GM12878 (cell line): ENCODE results near the gene NOL3. TPM values are rescaled to one million over a fixed set of nuclear protein-coding genes. Genes with fewer than 3 reads are reported as not detected.

ENCODE experiments used
- ATAC-seq: fragments of 200-7000 bp; cut with Tn5 transposase; 3 replicates; pipeline ENCODE4 v1.9.1; 2020; ENCODE audit warnings: mild to moderate bottlenecking, moderate library complexity
- BruUV-seq: library from RNA; stranded (reverse); fragments of 400-500 nt; replicated peaks from 2 replicates; lab custom pipeline; 2021; lab: Mats Ljungman, UMichigan
- CTCF ChIA-PET: fragments of 300-600 bp; sonication (Branson Sonifier 250); formaldehyde crosslinking; extraction: SDS; loops from one replicate; lab custom pipeline; 2021; ENCODE audit warnings: inconsistent platforms; lab: Yijun Ruan, JAX
- POLR2A ChIA-PET: fragments of 350-600 bp; formaldehyde crosslinking; extraction: SDS; loops from one replicate; lab custom pipeline; 2021; ENCODE audit warnings: inconsistent platforms; lab: Charles Lee
- RAD21 ChIA-PET: fragments of 300-600 bp; sonication (Branson Sonifier 250); formaldehyde crosslinking; loops from one replicate; lab custom pipeline; 2023; ENCODE audit warnings: antibody characterized with exemption; ENCODE audit not compliant: unreplicated experiment; lab: Charles Lee
- SMC1A ChIA-PET: fragments of 300-600 bp; sonication (Branson Sonifier 250); formaldehyde crosslinking; loops from one replicate; lab custom pipeline; 2023; ENCODE audit not compliant: unreplicated experiment, uncharacterized antibody; lab: Charles Lee
- DNase-seq: peaks from one replicate; pipeline ENCODE4 v3.0.0-alpha.2; 2011; ENCODE audit warnings: low read depth, low spot score
- FAIRE-seq: peaks from 3 replicates; lab custom pipeline; 2011; peaks lifted over from hg19 to GRCh38; lab: Jason Lieb, UNC
- H2AFZ ChIP-seq: 2 replicates; pipeline ENCODE4 v1.6.0; 2011; ENCODE audit warnings: low read depth, low read length, control low read depth; ENCODE audit not compliant: control insufficient read depth
- H3K27ac ChIP-seq: 2 replicates; pipeline ENCODE4 v1.5.1; 2011; ENCODE audit warnings: control low read depth; ENCODE audit not compliant: control insufficient read depth, insufficient read depth
- H3K27me3 ChIP-seq, 2 experiments: replicated peaks in 1 of 2; 2 replicates each; pipeline versions ENCODE4 v1.6.0 to v1.6.1; 2011; ENCODE audit warnings: low read length in 1 of 2; ENCODE audit not compliant: control insufficient read depth in 2 of 2, insufficient read depth in 2 of 2
- H3K36me3 ChIP-seq, 2 experiments: 2 replicates each; pipeline ENCODE4 v1.5.1; 2011; ENCODE audit warnings: low read length in 1 of 2; ENCODE audit not compliant: control insufficient read depth in 2 of 2, insufficient read depth in 2 of 2
- H3K4me1 ChIP-seq: 2 replicates; pipeline ENCODE4 v1.6.1; 2011; ENCODE audit warnings: mild to moderate bottlenecking, low read length, moderate library complexity, mixed read lengths; ENCODE audit not compliant: control insufficient read depth, insufficient read depth
- H3K4me2 ChIP-seq: 2 replicates; pipeline ENCODE4 v1.6.0; 2011; ENCODE audit warnings: control low read depth; ENCODE audit not compliant: control insufficient read depth, insufficient read depth
- H3K4me3 ChIP-seq: fragments of 200-600 bp; sonication (generic); 2 replicates; pipeline ENCODE4 v1.5.1; 2016
- H3K79me2 ChIP-seq: 2 replicates; pipeline ENCODE4 v1.6.0; 2011; ENCODE audit warnings: low read length; ENCODE audit not compliant: control insufficient read depth, insufficient read depth
- H3K9ac ChIP-seq: 2 replicates; pipeline ENCODE4 v1.8.0; 2011; ENCODE audit warnings: low read length, control low read depth, mixed read lengths; ENCODE audit not compliant: control insufficient read depth, insufficient read depth
- H3K9me3 ChIP-seq: replicated peaks from 3 replicates; pipeline ENCODE4 v1.5.1; 2011; ENCODE audit warnings: mild to moderate bottlenecking, low read length; ENCODE audit not compliant: control insufficient read depth, insufficient read depth
- H4K20me1 ChIP-seq: 2 replicates; pipeline ENCODE4 v1.6.0; 2011; ENCODE audit not compliant: control insufficient read depth, insufficient read depth
- BMI1 ChIP-seq: fragments of 450-650 bp; IDR thresholded peaks from 2 replicates; pipeline ENCODE4 v1.6.1; 2016; ENCODE audit warnings: mild to moderate bottlenecking, moderate library complexity, borderline replicate concordance
- CBX3 ChIP-seq: fragments of 200-600 bp; sonication (generic); IDR thresholded peaks from 2 replicates; pipeline ENCODE4 v1.6.1; 2016; ENCODE audit warnings: low read depth, borderline replicate concordance
- CHD1 ChIP-seq: IDR thresholded peaks from 2 replicates; pipeline ENCODE4 v1.6.1; 2012; ENCODE audit warnings: low read depth, low read length, improper control_type of control experiment
- CHD2 ChIP-seq: IDR thresholded peaks from 2 replicates; pipeline ENCODE4 v1.6.1; 2011; ENCODE audit warnings: low read depth, low read length, improper control_type of control experiment, borderline replicate concordance
- ETV6 ChIP-seq, 2 experiments: fragments of 450-650 bp in 1 of 2; IDR thresholded peaks in 1 of 2; conservative IDR thresholded peaks in 1 of 2; 2 replicates each; pipeline ENCODE4 v1.6.1; 2014; ENCODE audit warnings: antibody characterized with exemption in 1 of 2, borderline replicate concordance in 1 of 2, low read depth in 1 of 2, mild to moderate bottlenecking in 1 of 2, moderate library complexity in 1 of 2
- FOXM1 ChIP-seq: IDR thresholded peaks from 2 replicates; pipeline ENCODE4 v1.6.1; 2012; ENCODE audit warnings: low read depth, mild to moderate bottlenecking, inconsistent platforms, low read length, moderate library complexity
- HDAC6 ChIP-seq: fragments of 200-600 bp; sonication (generic); IDR thresholded peaks from one replicate; pipeline ENCODE4 v1.8.0; 2017; ENCODE audit warnings: antibody characterized with exemption; ENCODE audit not compliant: unreplicated experiment
- IRF3 ChIP-seq: fragments of 450-650 bp; IDR thresholded peaks from 2 replicates; pipeline ENCODE4 v1.6.1; 2014; ENCODE audit warnings: mild to moderate bottlenecking
- IRF5 ChIP-seq: fragments of 450-650 bp; IDR thresholded peaks from 2 replicates; pipeline ENCODE4 v1.6.1; 2017; ENCODE audit warnings: borderline replicate concordance
- POLR2A ChIP-seq: IDR thresholded peaks from 2 replicates; pipeline ENCODE4 v1.6.1; 2011; ENCODE audit warnings: low read depth, mild to moderate bottlenecking, low read length
- SMAD1 ChIP-seq: fragments of 450-650 bp; IDR thresholded peaks from 2 replicates; pipeline ENCODE4 v1.6.1; 2018; ENCODE audit warnings: mild to moderate bottlenecking, low read depth; ENCODE audit not compliant: partially characterized antibody
- SUZ12 ChIP-seq: fragments of 200-600 bp; sonication (generic); IDR thresholded peaks from one replicate; pipeline ENCODE4 v1.6.1; 2018; ENCODE audit warnings: antibody characterized with exemption, mild to moderate bottlenecking; ENCODE audit not compliant: unreplicated experiment
- WGBS: methylation state at CpG from one replicate; pipeline ENCODE4 v1.1.6; 2016; ENCODE audit warnings: low lambda C conversion rate; ENCODE audit not compliant: insufficient replicate concordance, insufficient coverage; ENCODE audit errors: missing lambda C conversion rate; 5-methylcytosine and 5-hydroxymethylcytosine counted together
- in situ Hi-C: fragments of 300-500 bp; cut with MboI; formaldehyde crosslinking; loops from 9 replicates; pipeline ENCODE4 v1.14.3; 2018; ENCODE audit warnings: mixed read lengths
- intact Hi-C: fragments of 100-400 bp; cut with micrococcal nuclease; formaldehyde crosslinking; loops from one replicate; pipeline ENCODE4 v1.14.2; 2022; ENCODE audit not compliant: unreplicated experiment
- polyA plus RNA-seq, 11 experiments: library from polyadenylated mRNA; depleted of rRNA in 4 of 11; unstranded in 6 of 11; stranded (reverse) in 5 of 11; fragments of >200 nt; fragmentation: Nextera tagmentation in 4 of 11; fragmentation: Illumina TruSeq in 1 of 11; extraction: Ambion mirVana in 4 of 11; extraction: Trizol in 1 of 11; gene quantifications; 1 replicate in 1 of 11; 2 replicates in 10 of 11; pipeline versions ENCODE4 v1.2.1 to v1.2.3, GENCODE V29; 2011 to 2016; ENCODE audit warnings: inconsistent platforms in 2 of 11, missing spikeins in 2 of 11, low read depth in 1 of 11
- total RNA-seq, 4 experiments: library from RNA; depleted of rRNA in 3 of 4; stranded (reverse); fragments of >200 nt in 3 of 4; fragmentation: Illumina TruSeq in 1 of 4; extraction: Trizol in 1 of 4; gene quantifications; 2 replicates each; pipeline versions ENCODE4 v1.2.1 to v1.2.3, GENCODE V29; 2013 to 2021
- TF ChIP-seq, protein P1 (sequence below): fragments of 150-350 bp; IDR thresholded peaks from 2 replicates; pipeline ENCODE4 v1.6.1; 2014; ENCODE audit warnings: mild to moderate bottlenecking, low read depth, low read length

Gene NOL3
- total and polyA plus RNA-seq, 10 of the 15 experiments (the other 5 are each of a cell fraction or from before 2014, with no cell fraction given) = 0.31 to 18.4 (median 2.7) TPM

DNA sequence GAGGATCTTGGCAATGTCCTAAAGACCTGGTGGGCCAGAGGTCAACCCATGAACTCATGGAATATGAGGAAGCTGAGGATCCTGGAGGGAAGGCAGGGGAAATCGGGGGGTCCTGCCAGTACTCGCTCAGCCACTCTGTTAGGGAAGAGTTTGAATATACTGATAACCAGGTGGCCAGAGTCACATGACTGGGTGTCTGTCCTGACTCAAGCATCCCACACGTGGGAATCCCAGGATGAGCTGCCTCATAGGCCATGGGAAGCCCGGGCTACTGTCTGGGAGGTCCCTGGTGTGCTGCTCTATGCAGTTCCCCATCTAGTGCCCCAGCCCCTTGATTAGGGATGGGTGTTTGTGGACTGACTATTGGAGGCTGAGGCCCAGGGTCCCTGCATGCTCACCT is 18.0 kb downstream of the NOL3 start (continued):
- TF ChIP-seq IRF5 (no peak), CHD2 (no peak)

- peaks cover 18% of the 10 kb centered on the region for H3K79me2 ChIP-seq
- no peaks in the 10 kb centered on the region for H3K9me3 ChIP-seq
- POLR2A ChIA-PET = interaction anchor here (0.9 kb wide), 1 partner anchor 58 kb away, joined by 3 read pairs; the partner anchor contains the start of gene FHOD1
- in situ Hi-C loops = no loop called here
- DNase-seq (no peak), FAIRE-seq (no peak), ATAC-seq (no peak)
- H4K20me1 ChIP-seq = no peaks in the 10 kb centered on the region; the same call in 1 of the 2 replicates
- peaks cover 0 to 3% of the 10 kb centered on the region in 2 experiments; a peak in 2 of 4 replicates for H3K27me3 ChIP-seq
- TF ChIP-seq IRF5 (no peak), CBX3 (no peak), SMAD1 (no peak), ETV6 (conservative IDR thresholded peaks at IDR 0.05 in 1 of 2, IDR thresholded peaks at IDR 0.05 in 1 of 2; ENCODE audit: borderline replicate concordance in 1 of 2, low read depth in 1 of 2) (no peak), IRF3 (no peak), HDAC6 (no peak), BMI1 (no peak), POLR2A (no peak), FOXM1 (no peak), SUZ12 (no peak), CHD1 (no peak)
- TF ChIP-seq, protein P1, sequence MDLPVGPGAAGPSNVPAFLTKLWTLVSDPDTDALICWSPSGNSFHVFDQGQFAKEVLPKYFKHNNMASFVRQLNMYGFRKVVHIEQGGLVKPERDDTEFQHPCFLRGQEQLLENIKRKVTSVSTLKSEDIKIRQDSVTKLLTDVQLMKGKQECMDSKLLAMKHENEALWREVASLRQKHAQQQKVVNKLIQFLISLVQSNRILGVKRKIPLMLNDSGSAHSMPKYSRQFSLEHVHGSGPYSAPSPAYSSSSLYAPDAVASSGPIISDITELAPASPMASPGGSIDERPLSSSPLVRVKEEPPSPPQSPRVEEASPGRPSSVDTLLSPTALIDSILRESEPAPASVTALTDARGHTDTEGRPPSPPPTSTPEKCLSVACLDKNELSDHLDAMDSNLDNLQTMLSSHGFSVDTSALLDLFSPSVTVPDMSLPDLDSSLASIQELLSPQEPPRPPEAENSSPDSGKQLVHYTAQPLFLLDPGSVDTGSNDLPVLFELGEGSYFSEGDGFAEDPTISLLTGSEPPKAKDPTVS = no peak
- H2AFZ ChIP-seq = no peak overlapping the region
- no peak overlapping the region for H3K4me2 ChIP-seq
- no peak overlapping the region for H3K4me3 ChIP-seq
- H3K27ac ChIP-seq = no peak overlapping the region
- RAD21 ChIA-PET = no interaction called here
- intact Hi-C loops = no loop called here
- CTCF ChIA-PET = interaction anchor here (1.0 to 1.7 kb wide), 2 partner anchors 9 to 235 kb away, joined by 4 read pairs; no protein-coding TSS in a partner anchor
- no peak overlapping the region for H3K9ac ChIP-seq
- peaks cover 12% of the 10 kb centered on the region for H3K4me1 ChIP-seq
- no peaks in the 10 kb centered on the region for H3K36me3 ChIP-seq
- 76% methylated on average over 14 of the region's 15 CpGs for WGBS
- BruUV-seq = no TSS peak
- SMC1A ChIA-PET = interaction anchor here (0.5 kb wide), 1 partner anchor 234 kb away, joined by 3 read pairs; no protein-coding TSS in a partner anchor
These were observed 18.5 kb downstream of the NOL3 start for GRCh38 chr16:67188798-67189197.
